ENCODE measurements around the gene EQTN.

The EQTN gene

GRCh38 chr9:27339661-27340284, 42.8 kb upstream of the EQTN start:
- Histone ChIP-seq H3K9me3 (no peaks in the 10 kb centered on the region), H3K4me3 (no peak overlapping the region), H3K27ac (peak overlapping the region; percentile 66 to 67), H3K27me3 (no peaks in the 10 kb centered on the region), H3K4me1 (peaks cover 10 to 65% (median 51%) of the 10 kb centered on the region in 4 donors), H3K36me3 (no peaks in the 10 kb centered on the region)
- peak; percentile 47 to 77 for DNase-seq
- intact Hi-C loops (cut with DNase I; ENCODE audit: low total_unique reads), result loop anchor here (5.0 kb wide), 1 partner anchor 188 kb away; the partner anchor contains the start of gene MOB3B
- TF ChIP-seq CTCF (IDR thresholded peaks at IDR 0.05), result no peak

- no peak for TF ChIP-seq CTCF (IDR thresholded peaks at IDR 0.05)
- Histone ChIP-seq H3K4me1 (peaks cover 10 to 70% (median 55%) of the 10 kb centered on the region in 4 donors), H3K4me3 (no peak overlapping the region), H3K27me3 (no peaks in the 10 kb centered on the region), H3K27ac (peak overlapping the region; percentile 66 to 67), H3K36me3 (no peaks in the 10 kb centered on the region), H3K9me3 (no peaks in the 10 kb centered on the region)
- no peak for DNase-seq
- intact Hi-C loops (cut with DNase I; ENCODE audit: low total_unique reads), result no loop called here
Observed at GRCh38 chr9:27338527-27338903, 41.6 kb upstream of the EQTN start.

- TF ChIP-seq CTCF (IDR thresholded peaks at IDR 0.05), result no peak
- Histone ChIP-seq H3K27me3 (no peaks in the 10 kb centered on the region), H3K9me3 (no peaks in the 10 kb centered on the region), H3K4me3 (no peak overlapping the region), H3K36me3 (no peaks in the 10 kb centered on the region), H3K27ac (peak overlapping the region; percentile 66 to 67), H3K4me1 (peaks cover 10 to 73% (median 58%) of the 10 kb centered on the region in 4 donors)
- peak in 1 of 2 donors; percentile 38 for DNase-seq
- intact Hi-C loops (cut with DNase I; ENCODE audit: low total_unique reads), result no loop called here
Observed at GRCh38 chr9:27337833-27338526, 41.0 kb upstream of the EQTN start.

GRCh38 chr9:27337236-27337635, 40.3 kb upstream of the EQTN start:
- H3K36me3 ChIP-seq, result no peaks in the 10 kb centered on the region
- peak overlapping the region; percentile 66 to 67 for H3K27ac ChIP-seq
- TF ChIP-seq CTCF (IDR thresholded peaks at IDR 0.05), result no peak
- no peaks in the 10 kb centered on the region for H3K27me3 ChIP-seq
- intact Hi-C loops (cut with DNase I; ENCODE audit: low total_unique reads), result no loop called here
- DNase-seq, result no peak
- no peak overlapping the region for H3K4me3 ChIP-seq
- no peaks in the 10 kb centered on the region for H3K9me3 ChIP-seq
- peaks cover 10 to 67% (median 56%) of the 10 kb centered on the region in 4 donors for H3K4me1 ChIP-seq

GRCh38 chr9:27336829-27337228, 39.9 kb upstream of the EQTN start:
- Histone ChIP-seq H3K27ac (peak overlapping the region; percentile 66 to 67), H3K36me3 (no peaks in the 10 kb centered on the region), H3K27me3 (no peaks in the 10 kb centered on the region), H3K4me1 (peaks cover 10 to 63% (median 54%) of the 10 kb centered on the region in 4 donors), H3K4me3 (no peak overlapping the region), H3K9me3 (no peaks in the 10 kb centered on the region)
- no peak for TF ChIP-seq CTCF (IDR thresholded peaks at IDR 0.05)
- no peak for DNase-seq
- intact Hi-C loops (cut with DNase I; ENCODE audit: low total_unique reads), result no loop called here
